HepG2 (cell line): Measurements from ENCODE around the gene SFMBT1. TPM values are rescaled to one million over a fixed set of nuclear protein-coding genes. Genes with fewer than 3 reads are reported as not detected.

Source experiments
- ATAC-seq: fragments of 200-7000 bp; cut with Tn5 transposase; 3 replicates; pipeline ENCODE4 v1.9.1; 2020; ENCODE audit warnings: mild to moderate bottlenecking, moderate library complexity
- BruUV-seq: library from RNA; stranded (reverse); fragments of 400-500 nt; replicated peaks from 2 replicates; lab custom pipeline; 2021; lab: Mats Ljungman, UMichigan
- CTCF ChIA-PET: fragments of 300-600 bp; formaldehyde crosslinking; extraction: SDS; loops from one replicate; lab custom pipeline; 2021; ENCODE audit warnings: low total read pairs, inconsistent platforms, low intra/inter-chr PET ratio; lab: Yijun Ruan, JAX
- POLR2A ChIA-PET: fragments of 350-600 bp; sonication (Branson Sonifier 250); formaldehyde crosslinking; loops from one replicate; lab custom pipeline; 2020; ENCODE audit warnings: antibody characterized with exemption, inconsistent platforms; lab: Yijun Ruan, JAX
- DNase-seq: peaks from one replicate; pipeline ENCODE4 v3.0.0-alpha.2; 2015; ENCODE audit warnings: low spot score
- FAIRE-seq: peaks from 3 replicates; lab custom pipeline; 2011; peaks lifted over from hg19 to GRCh38; lab: Jason Lieb, UNC
- H2AFZ ChIP-seq: one replicate; pipeline ENCODE4 v1.6.1; 2011; ENCODE audit warnings: low read length, inconsistent platforms
- H3K27ac ChIP-seq: fragments of 300-600 bp; 3 replicates; pipeline ENCODE4 v1.8.0; 2011; ENCODE audit warnings: mixed run types, mild to moderate bottlenecking, mixed read lengths, low read length, inconsistent platforms; ENCODE audit not compliant: insufficient read depth; ENCODE audit errors: extremely low read length
- H3K27me3 ChIP-seq, 2 experiments: fragments of 200-600 bp in 1 of 2; 2 replicates in 1 of 2; 3 replicates in 1 of 2; pipeline versions ENCODE4 v1.6.0 to v1.8.0; 2011; ENCODE audit warnings: low read length in 2 of 2, mild to moderate bottlenecking in 2 of 2, moderate library complexity in 2 of 2, inconsistent platforms in 1 of 2; ENCODE audit not compliant: insufficient read depth in 2 of 2, control insufficient read depth in 1 of 2
- H3K36me3 ChIP-seq, 2 experiments: fragments of 200-600 bp in 1 of 2; replicated peaks in 1 of 2; 2 replicates in 1 of 2; 3 replicates in 1 of 2; pipeline versions ENCODE4 v1.5.1 to v1.8.0; 2011; ENCODE audit warnings: low read length in 2 of 2, inconsistent platforms in 1 of 2; ENCODE audit not compliant: insufficient read depth in 2 of 2, control insufficient read depth in 1 of 2
- H3K4me1 ChIP-seq: 2 replicates; pipeline ENCODE4 v1.5.1; 2012; ENCODE audit warnings: low read length, inconsistent platforms; ENCODE audit not compliant: insufficient read depth
- H3K4me2 ChIP-seq: 2 replicates; pipeline ENCODE4 v1.6.0; 2011; ENCODE audit warnings: low read depth, low read length, inconsistent platforms
- H3K4me3 ChIP-seq, 3 experiments: fragments of 200-600 bp in 1 of 3; sonication (generic), shearing (Covaris generic) in 1 of 3; replicated peaks in 1 of 3; 2 replicates each; pipeline ENCODE4 v1.5.1; 2011 to 2016; ENCODE audit warnings: low read length in 3 of 3, inconsistent platforms in 2 of 3, low read depth in 2 of 3, mild to moderate bottlenecking in 2 of 3, control low read depth in 1 of 3, mixed read lengths in 1 of 3; ENCODE audit not compliant: insufficient read depth in 1 of 3
- H3K79me2 ChIP-seq: one replicate; pipeline ENCODE4 v1.6.1; 2011; ENCODE audit warnings: low read length, inconsistent platforms; ENCODE audit not compliant: insufficient read depth
- H3K9ac ChIP-seq: 2 replicates; pipeline ENCODE4 v1.6.0; 2011; ENCODE audit warnings: mild to moderate bottlenecking, low read depth, low read length, inconsistent platforms; ENCODE audit not compliant: insufficient read depth
- H3K9me3 ChIP-seq: 2 replicates; pipeline ENCODE4 v1.5.1; 2012; ENCODE audit warnings: mild to moderate bottlenecking, low read length
- H4K20me1 ChIP-seq: 2 replicates; pipeline ENCODE4 v1.6.0; 2011; ENCODE audit warnings: inconsistent platforms, mild to moderate bottlenecking, low read length, moderate library complexity; ENCODE audit not compliant: insufficient read depth
- AGO1 ChIP-seq: fragments of 200-400 bp; formaldehyde crosslinking; IDR thresholded peaks from 2 replicates; pipeline ENCODE4 v1.6.1; 2017; ENCODE audit warnings: mild to moderate bottlenecking, low read depth, low read length, moderate library complexity; ENCODE audit not compliant: poor library complexity, severe bottlenecking
- BRCA1 ChIP-seq: sonication (generic); formaldehyde crosslinking; IDR thresholded peaks from 2 replicates; pipeline ENCODE4 v1.4.0; 2020; ENCODE audit warnings: missing genetic modification reagents
- NAIF1 ChIP-seq: sonication (generic); formaldehyde crosslinking; IDR thresholded peaks from 2 replicates; pipeline ENCODE4 v1.5.0; 2020; ENCODE audit warnings: mild to moderate bottlenecking, missing genetic modification reagents, borderline replicate concordance
- SP5 ChIP-seq: IDR thresholded peaks from 2 replicates; pipeline ENCODE4 v1.6.1; 2016; ENCODE audit warnings: low read depth, borderline replicate concordance
- ZBTB43 ChIP-seq: sonication (generic); formaldehyde crosslinking; conservative IDR thresholded peaks from 2 replicates; pipeline ENCODE4 v1.4.0; 2020; ENCODE audit warnings: missing genetic modification reagents
- ZNF501 ChIP-seq: sonication (generic); formaldehyde crosslinking; IDR thresholded peaks from 2 replicates; pipeline ENCODE4 v1.5.1; 2020; ENCODE audit warnings: mild to moderate bottlenecking, moderate library complexity, missing genetic modification reagents
- ZSCAN12 ChIP-seq: sonication (generic); formaldehyde crosslinking; IDR thresholded peaks from 2 replicates; pipeline ENCODE4 v1.9.0; 2021; ENCODE audit warnings: mild to moderate bottlenecking, missing genetic modification reagents
- WGBS: methylation state at CpG from one replicate; pipeline ENCODE4 v1.1.6; 2017; ENCODE audit warnings: low lambda C conversion rate; 5-methylcytosine and 5-hydroxymethylcytosine counted together
- in situ Hi-C: cut with HindIII; loops from 2 replicates; pipeline ENCODE4 v1.10.0; 2017; ENCODE audit warnings: low pct_unique_long_range_greater_than_20kb; ENCODE audit not compliant: extremely low pct_ligation_motif_present
- intact Hi-C: fragments of 100-400 bp; cut with micrococcal nuclease; formaldehyde crosslinking; loops from one replicate; pipeline ENCODE4 v1.10.0; 2022; ENCODE audit not compliant: unreplicated experiment
- polyA plus RNA-seq, 8 experiments: library from polyadenylated mRNA; depleted of rRNA in 3 of 8; stranded (reverse) in 7 of 8; unstranded in 1 of 8; fragments of >200 nt; fragmentation: Illumina TruSeq in 4 of 8; extraction: Trizol in 4 of 8; gene quantifications; 2 replicates each; pipeline versions ENCODE4 v1.2.1 to v1.2.3, GENCODE V29; 2011 to 2016; ENCODE audit warnings: low read depth in 4 of 8, missing spikeins in 1 of 8, mixed read lengths in 1 of 8; ENCODE audit not compliant: insufficient read depth in 1 of 8
- total RNA-seq, 5 experiments: library from RNA; depleted of rRNA; stranded (reverse); fragments of >200 nt; fragmentation: Illumina TruSeq; extraction: Trizol; gene quantifications; 2 replicates each; pipeline ENCODE4 v1.2.3, GENCODE V29; 2016; ENCODE audit warnings: low read depth in 1 of 5
- TF ChIP-seq, protein P1 (sequence below): IDR thresholded peaks from 2 replicates; pipeline ENCODE4 v1.6.1; 2018; ENCODE audit warnings: missing genetic modification reagents, mild to moderate bottlenecking, missing compliant biosample characterization

SFMBT1 gene
- total and polyA plus RNA-seq, 2 of the 13 experiments (the other 11 are each of a cell fraction or from before 2014, with no cell fraction given): 3.8 to 12.8 TPM

DNA sequence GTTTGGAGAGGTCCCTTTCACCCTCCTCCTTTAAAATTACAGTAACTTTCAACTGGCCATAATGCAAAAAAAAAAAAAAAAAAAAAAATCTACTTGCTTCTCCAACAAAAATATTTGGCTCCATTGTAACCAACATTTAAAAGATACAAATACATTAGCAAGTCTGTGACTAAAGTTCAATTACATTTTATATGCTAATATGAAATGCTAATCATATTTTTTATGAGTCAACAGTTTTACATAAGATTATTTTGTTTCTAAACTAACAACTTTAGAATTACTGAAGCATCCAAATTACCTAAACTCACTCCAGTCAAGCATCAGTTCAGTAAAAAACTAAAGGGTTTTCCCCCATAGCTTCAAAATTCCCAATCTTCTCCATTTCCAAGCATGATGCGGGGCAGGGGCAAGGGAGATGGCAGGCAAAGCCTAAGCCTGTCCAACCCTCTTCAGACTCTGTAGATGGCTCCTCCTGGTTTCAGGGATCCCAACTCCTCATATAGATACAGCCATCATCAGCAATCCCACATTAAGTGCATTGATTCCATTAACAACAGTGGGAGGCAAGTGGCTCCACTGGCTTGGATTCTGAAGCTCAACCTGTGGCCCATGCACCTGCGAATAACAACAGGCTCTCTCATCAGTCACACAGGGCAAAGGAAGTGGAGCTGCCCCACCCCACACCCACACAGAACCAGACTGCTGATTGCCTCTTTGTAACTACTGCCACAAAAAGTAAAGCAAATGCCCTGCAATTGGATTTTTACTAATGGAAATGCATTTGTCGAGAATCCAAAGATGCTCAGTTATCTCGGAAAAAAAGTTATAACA is 15.0 kb downstream of the SFMBT1 start:
- Histone ChIP-seq H3K36me3 (no peaks in the 10 kb centered on the region), H3K27ac (no peak overlapping the region), H3K79me2 (peaks cover 15% of the 10 kb centered on the region), H3K9me3 (no peaks in the 10 kb centered on the region), H3K27me3 (no peaks in the 10 kb centered on the region), H3K4me3 (no peak overlapping the region), H3K4me1 (peaks cover 52% of the 10 kb centered on the region)
- BruUV-seq: no TSS peak
- WGBS: 96% methylated on average over 3 of the region's 4 CpGs
- ChIA-PET CTCF (no interaction called here), POLR2A (no interaction called here)
- intact Hi-C loops: no loop called here
- no peak for ATAC-seq
- in situ Hi-C loops: no loop called here
- TF ChIP-seq, protein P1, sequence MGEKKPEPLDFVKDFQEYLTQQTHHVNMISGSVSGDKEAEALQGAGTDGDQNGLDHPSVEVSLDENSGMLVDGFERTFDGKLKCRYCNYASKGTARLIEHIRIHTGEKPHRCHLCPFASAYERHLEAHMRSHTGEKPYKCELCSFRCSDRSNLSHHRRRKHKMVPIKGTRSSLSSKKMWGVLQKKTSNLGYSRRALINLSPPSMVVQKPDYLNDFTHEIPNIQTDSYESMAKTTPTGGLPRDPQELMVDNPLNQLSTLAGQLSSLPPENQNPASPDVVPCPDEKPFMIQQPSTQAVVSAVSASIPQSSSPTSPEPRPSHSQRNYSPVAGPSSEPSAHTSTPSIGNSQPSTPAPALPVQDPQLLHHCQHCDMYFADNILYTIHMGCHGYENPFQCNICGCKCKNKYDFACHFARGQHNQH (CRISPR knock-in tag): no peak
- no peak for TF ChIP-seq BRCA1 (CRISPR knock-in tag)
- TF ChIP-seq SP5 (CRISPR knock-in tag): no peak
- no peak for TF ChIP-seq ZSCAN12 (CRISPR knock-in tag)
- no peak for TF ChIP-seq ZNF501 (CRISPR knock-in tag)
- TF ChIP-seq AGO1: no peak
- no peak for TF ChIP-seq ZBTB43 (CRISPR knock-in tag)
- TF ChIP-seq NAIF1: no peak
- TF ChIP-seq, all 625 proteins: peak for 0
- DNase-seq (no peak), FAIRE-seq (no peak)
- H2AFZ ChIP-seq: no peak overlapping the region
- H4K20me1 ChIP-seq: no peaks in the 10 kb centered on the region
- H3K4me2 ChIP-seq: no peak overlapping the region
- H3K9ac ChIP-seq: no peak overlapping the region
